Esophagus muscularis mucosa (tissue), 3 donors: ENCODE data around the gene RPL34.

ENCODE experiments used
- POLR2A ChIP-seq: fragments of 450-650 bp; IDR thresholded peaks from one replicate; pipeline ENCODE4 v1.6.1; 2017; ENCODE audit warnings: antibody characterized with exemption, moderate library complexity, mild to moderate bottlenecking, low read depth
- TF ChIP-seq, protein P1 (sequence below), 3 experiments: fragments of 200-600 bp in 2 of 3; fragments of 450-650 bp in 1 of 3; sonication (generic) in 2 of 3; IDR thresholded peaks; one replicate each; pipeline ENCODE4 v1.5.1; 2017 to 2019; ENCODE audit warnings: antibody characterized with exemption in 3 of 3, mild to moderate bottlenecking in 2 of 3, moderate library complexity in 1 of 3

DNA sequence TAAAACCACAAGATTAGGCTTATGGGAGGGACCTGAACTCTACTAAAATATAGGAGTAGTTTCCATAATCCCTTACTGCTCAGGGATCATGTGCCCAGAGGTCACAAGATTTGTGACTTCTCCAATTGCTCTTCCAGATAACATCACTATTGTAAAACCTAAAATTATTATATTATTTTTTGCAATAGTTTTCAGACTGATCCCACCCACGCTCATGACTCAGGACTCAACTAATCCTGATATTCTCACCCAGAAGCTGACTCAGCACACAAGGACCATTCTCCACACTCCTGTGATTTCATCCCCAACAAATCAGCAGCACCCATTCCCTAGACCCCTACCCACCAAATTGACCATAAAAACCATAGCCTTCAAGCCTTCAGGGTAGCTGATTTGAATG, 24.0 kb upstream of the RPL34 start:
- TF ChIP-seq, protein P1, sequence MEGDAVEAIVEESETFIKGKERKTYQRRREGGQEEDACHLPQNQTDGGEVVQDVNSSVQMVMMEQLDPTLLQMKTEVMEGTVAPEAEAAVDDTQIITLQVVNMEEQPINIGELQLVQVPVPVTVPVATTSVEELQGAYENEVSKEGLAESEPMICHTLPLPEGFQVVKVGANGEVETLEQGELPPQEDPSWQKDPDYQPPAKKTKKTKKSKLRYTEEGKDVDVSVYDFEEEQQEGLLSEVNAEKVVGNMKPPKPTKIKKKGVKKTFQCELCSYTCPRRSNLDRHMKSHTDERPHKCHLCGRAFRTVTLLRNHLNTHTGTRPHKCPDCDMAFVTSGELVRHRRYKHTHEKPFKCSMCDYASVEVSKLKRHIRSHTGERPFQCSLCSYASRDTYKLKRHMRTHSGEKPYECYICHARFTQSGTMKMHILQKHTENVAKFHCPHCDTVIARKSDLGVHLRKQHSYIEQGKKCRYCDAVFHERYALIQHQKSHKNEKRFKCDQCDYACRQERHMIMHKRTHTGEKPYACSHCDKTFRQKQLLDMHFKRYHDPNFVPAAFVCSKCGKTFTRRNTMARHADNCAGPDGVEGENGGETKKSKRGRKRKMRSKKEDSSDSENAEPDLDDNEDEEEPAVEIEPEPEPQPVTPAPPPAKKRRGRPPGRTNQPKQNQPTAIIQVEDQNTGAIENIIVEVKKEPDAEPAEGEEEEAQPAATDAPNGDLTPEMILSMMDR (IDR thresholded peaks at IDR 0.05): no peak
- no peak for TF ChIP-seq POLR2A
